GM19324 (cell line): ENCODE results near the gene IFRD1.
"Not testable (repeated sequence)": the region's sequence is repeated elsewhere in the genome, so short reads cannot be mapped to it uniquely, and the experiment has no call there.

Experiments
- ATAC-seq: cut with Tn5 transposase; IDR thresholded peaks from one replicate; pipeline ENCODE4 v1.9.1; 2021; ENCODE audit warnings: mild to moderate bottlenecking, moderate library complexity; ENCODE audit not compliant: unreplicated experiment, low FRiP score

The IFRD1 gene

GRCh38 chr7:112511451-112512202 is 61.4 kb downstream of the IFRD1 start:
- no peak for ATAC-seq

- no peak for ATAC-seq
These were observed 62.4 kb downstream of the IFRD1 start for GRCh38 chr7:112512451-112513210.

GRCh38 chr7:112515989-112516388 is 65.7 kb downstream of the IFRD1 start:
- ATAC-seq = no peak

- ATAC-seq = not testable (repeated sequence)
These were observed 66.2 kb downstream of the IFRD1 start for GRCh38 chr7:112516418-112516817.

GRCh38 chr7:112517487-112517886 is 67.2 kb downstream of the IFRD1 start:
- ATAC-seq = no peak

GRCh38 chr7:112520787-112521186 is 70.5 kb downstream of the IFRD1 start:
- ATAC-seq = no peak

GRCh38 chr7:112521942-112522341 is 71.7 kb downstream of the IFRD1 start:
- no peak for ATAC-seq

- no peak for ATAC-seq
These were observed 73.6 kb downstream of the IFRD1 start for GRCh38 chr7:112523871-112524270.
